Activated CD8-positive, alpha-beta memory T cell treated with anti-CD3 and anti-CD28 coated beads for 36 hours (primary cell): ENCODE results near the gene SLCO2A1. TPM values are rescaled to one million over a fixed set of nuclear protein-coding genes. Genes with fewer than 3 reads are reported as not detected.

ENCODE experiments used
- CTCF ChIA-PET: fragments of 350-600 bp; sonication (Branson Sonifier 250); formaldehyde crosslinking; loops from one replicate; lab custom pipeline; 2021; ENCODE audit warnings: antibody characterized with exemption; lab: Charles Lee
- POLR2A ChIA-PET: fragments of 350-600 bp; sonication (Branson Sonifier 250); formaldehyde crosslinking; loops from one replicate; lab custom pipeline; 2021; ENCODE audit warnings: antibody characterized with exemption; lab: Charles Lee
- total RNA-seq, 2 experiments: library from RNA; stranded (reverse); gene quantifications; one replicate each; pipeline ENCODE4 v1.2.3, GENCODE V29; 2021

Gene SLCO2A1
- total RNA-seq, 2 experiments from 2014 or later = not detected

DNA sequence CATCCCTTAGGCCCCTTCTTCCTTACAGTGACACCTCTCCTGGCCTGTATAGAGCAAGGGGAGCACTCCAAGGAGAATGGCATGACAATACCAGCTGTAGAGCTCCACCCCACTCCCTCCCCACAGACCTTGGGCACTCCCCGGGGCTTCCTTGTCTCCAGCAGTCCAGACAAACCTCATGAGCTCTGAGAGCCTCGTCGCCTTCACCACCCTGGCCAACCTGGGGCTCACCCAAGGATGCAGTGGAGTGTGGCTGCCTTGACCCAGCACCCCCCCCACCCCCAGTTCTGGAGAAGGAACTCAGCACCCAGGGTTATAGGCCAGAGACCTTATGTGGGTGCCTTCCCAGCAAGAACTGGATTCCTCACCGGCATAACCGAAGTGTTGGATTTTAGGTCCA, 7.4 kb upstream of the SLCO2A1 start:
- POLR2A ChIA-PET = no interaction called here

GRCh38 chr3:134036291-134036690, 6.6 kb upstream of the SLCO2A1 start:
- CTCF ChIA-PET = no interaction called here

More for the DNA sequence above, 7.4 kb upstream of the SLCO2A1 start:
- CTCF ChIA-PET = no interaction called here

GRCh38 chr3:134035836-134036235, 6.1 kb upstream of the SLCO2A1 start:
- CTCF ChIA-PET = no interaction called here
- POLR2A ChIA-PET = no interaction called here

More at GRCh38 chr3:134036291-134036690, 6.6 kb upstream of the SLCO2A1 start:
- POLR2A ChIA-PET = no interaction called here

DNA sequence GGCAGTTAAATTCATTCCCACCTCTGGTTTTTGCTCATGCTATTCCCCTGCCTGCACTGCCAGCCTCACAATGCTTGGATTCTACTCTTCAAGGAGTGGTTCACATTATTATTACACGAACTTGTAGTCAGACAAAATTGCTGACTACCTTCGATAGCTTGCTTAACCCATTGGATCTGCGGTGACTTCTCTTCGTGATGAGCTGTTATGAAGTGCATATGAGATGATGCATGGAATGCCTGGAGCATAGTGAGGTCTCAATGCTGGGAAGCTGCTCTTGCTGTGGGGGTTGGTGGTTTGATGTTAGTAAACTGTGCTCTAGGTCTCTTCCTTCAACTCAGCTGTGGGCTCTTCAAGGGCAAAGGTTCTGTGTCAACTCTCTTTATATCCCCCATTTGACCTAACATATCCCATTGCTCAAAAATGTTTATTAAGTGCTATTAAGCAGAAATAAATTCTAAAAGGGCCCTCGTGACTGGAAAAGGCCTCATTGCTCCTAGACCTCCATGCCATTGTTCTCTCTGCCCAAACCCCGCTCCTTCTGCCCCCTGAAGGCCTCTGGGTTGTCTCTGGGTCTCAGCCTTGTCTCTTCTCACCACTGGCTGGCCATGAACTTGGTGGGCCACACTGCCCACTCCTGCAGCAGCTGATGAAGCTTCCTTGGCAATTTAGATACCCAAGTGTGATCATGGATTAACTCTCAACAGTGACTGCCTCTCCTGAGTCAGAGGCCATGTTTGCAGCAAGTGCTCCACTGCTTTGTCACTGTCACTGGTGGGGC, 4.5 kb upstream of the SLCO2A1 start:
- POLR2A ChIA-PET = no interaction called here
- CTCF ChIA-PET = no interaction called here

DNA sequence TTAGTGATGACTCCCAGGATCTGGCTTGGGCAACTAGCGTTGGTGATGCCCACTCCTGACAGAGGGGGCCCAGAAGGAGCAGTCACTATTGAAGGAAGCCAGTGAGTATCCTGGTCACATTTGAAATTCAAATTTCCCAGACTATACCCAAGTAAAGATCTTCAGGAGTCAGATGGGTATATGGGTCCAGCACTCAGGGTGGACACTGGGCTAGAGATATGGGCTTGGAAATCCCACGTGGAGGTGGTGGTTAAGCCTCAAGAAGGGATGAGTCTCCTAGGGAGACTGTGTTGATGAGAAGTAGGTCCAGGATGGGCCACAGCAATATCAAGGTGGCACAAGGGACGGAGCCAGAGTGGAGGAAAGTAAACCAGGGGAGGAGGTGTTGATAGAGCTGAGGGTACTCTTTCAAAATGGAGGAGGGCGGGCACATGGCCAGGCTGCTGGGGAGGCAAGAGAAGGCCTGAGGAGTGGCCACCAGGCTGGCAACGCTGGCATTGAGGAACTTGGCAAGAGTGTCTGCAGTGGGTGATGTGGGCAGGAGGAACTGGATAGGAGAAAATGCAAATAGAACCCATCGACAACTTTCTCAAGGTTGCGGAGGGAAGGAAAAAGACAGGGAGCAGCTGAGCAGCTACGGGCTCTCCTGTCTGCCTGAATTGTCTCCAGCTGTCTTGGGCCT, 3.7 kb upstream of the SLCO2A1 start:
- ChIA-PET POLR2A (no interaction called here), CTCF (no interaction called here)

DNA sequence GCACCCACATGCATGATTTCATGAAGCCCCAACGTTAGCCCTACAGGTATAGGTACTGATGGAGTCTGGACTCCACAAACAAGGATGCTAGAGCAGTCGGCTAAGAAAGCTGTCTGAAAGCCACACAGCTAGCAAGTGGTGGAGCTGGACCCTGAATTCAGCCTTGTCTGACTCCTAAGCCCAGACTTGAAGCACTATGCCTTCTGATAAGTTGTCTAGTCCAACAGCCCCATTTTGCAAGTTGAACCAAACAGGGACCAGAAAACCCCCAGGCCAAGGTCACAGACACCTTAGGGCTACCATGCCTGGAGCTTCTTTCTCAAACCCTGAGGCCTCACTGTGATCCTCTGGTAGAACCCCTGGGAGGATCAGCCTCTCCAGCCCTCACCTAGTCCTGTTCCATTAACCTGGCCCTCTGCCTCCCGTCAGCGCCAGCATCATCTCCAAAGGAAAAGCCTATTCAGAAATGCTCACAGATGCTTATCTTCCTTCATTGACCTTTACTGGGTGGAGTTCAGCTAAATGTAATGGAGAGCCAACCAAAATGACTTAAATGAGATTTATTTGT, 1.7 kb upstream of the SLCO2A1 start:
- ChIA-PET CTCF (no interaction called here), POLR2A (no interaction called here)

DNA sequence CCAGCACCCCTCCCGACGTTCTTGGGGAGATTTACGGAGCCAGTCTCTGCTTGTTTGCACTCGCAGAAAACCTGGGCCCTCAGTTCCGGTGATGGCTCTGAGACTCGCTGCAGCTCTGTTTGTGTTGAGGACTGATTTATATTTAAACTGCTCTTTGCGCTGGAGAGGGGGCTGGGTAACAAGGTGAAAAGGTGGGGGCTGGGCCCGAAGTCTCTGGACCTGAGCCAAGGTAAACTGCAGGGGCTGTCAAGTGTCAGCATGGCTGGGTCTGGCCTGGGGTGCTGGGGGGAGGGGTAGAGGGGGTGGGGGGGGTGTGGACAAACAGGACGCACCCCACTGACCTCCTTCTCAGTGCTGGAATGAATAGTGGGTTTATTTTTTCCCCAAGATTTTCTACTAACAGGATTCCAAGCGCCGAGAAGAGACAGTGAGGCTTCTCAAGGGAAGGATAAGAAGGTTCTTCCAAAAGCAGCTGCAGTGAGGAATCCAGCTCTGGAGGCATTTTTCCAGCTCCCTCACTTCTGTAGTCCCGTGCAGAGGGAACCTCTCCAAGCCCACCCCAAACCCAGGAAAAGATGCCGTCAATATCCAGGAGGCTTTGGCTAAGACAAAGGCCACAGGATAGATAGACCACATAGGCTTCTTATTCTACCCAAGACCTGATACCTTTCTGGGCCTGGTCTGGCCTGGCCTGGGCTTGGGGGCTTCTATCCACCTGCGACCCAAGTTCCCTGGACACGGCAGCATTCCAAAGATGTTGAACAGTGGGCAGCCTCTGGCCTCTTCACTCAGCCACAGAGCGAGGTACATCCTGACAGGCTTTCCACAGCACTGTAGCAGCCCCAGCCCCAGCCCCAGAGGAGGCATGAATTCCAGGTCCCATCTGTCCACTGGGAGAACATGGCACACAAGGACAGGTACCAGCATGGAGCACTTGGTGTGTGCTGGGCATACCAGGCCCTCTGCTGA, 938 bp upstream of the SLCO2A1 start:
- ChIA-PET CTCF (no interaction called here), POLR2A (no interaction called here)

DNA sequence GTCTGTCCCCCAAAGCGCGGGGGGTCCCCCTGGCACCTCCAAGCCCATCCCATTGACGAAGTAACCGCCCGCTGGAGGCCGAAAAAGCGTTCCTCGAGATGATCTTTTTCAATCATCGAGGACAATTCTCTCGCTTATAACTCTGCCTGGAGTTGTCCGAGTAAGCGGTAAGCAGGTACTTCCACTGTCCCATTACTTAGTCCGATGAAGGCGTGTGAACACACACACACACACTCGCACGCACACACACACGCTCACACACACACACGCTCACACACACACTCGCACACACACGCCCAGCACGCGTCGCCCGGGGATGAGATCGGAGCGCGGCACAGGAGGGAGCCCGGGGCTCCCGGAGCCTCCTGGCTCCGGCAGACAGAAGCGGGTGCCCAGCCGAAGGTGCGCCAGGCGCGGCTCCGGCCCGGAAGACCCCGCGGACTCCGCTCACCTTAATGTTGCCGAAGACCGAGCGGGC, 430 bp downstream of the SLCO2A1 start:
- CTCF ChIA-PET = no interaction called here
- POLR2A ChIA-PET = no interaction called here

DNA sequence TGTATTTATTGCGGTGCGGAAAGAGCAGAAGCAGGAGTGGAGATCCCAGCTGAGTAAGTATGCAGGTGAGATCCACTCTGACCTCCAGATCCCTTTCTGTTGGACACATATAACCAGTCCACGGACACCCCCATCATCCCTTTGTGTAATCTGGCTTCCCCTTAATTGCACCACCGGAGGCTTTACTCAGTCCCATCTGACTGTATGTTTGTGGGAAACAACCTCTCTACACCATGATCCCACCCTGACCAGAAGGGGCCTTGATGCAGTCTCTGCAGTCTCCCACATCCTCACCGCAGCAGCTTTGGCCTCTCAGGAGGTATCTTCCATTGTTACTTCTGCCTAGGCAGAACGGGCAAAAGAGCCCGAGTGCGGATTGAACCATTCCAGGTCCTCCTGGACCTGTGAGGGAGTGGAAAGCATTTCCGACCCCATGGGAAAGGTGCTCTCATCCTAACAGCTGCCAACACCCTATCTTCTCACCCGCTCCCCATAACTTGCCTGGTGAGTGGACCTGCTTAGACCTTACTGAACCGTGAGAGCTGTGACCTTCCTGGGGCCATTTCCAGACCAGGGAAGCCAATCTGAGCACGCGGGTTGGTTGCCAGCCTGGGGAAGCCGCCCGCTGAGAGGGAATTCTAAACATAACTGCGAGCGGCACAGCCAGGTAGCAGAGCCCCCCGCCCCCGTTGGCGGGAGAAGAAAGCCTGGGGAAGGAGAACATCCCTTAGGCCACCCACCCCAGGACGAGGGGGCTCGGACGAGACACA, 1.1 kb downstream of the SLCO2A1 start:
- CTCF ChIA-PET = no interaction called here
- POLR2A ChIA-PET = no interaction called here

GRCh38 chr3:134027631-134028030, 2.1 kb downstream of the SLCO2A1 start:
- CTCF ChIA-PET = no interaction called here
- POLR2A ChIA-PET = no interaction called here

GRCh38 chr3:134020135-134020680, 9.5 kb downstream of the SLCO2A1 start:
- ChIA-PET POLR2A (no interaction called here), CTCF (no interaction called here)

GRCh38 chr3:134018850-134019249, 10.9 kb downstream of the SLCO2A1 start:
- POLR2A ChIA-PET = no interaction called here
- CTCF ChIA-PET = no interaction called here

GRCh38 chr3:134018406-134018805, 11.3 kb downstream of the SLCO2A1 start:
- ChIA-PET POLR2A (no interaction called here), CTCF (no interaction called here)

DNA sequence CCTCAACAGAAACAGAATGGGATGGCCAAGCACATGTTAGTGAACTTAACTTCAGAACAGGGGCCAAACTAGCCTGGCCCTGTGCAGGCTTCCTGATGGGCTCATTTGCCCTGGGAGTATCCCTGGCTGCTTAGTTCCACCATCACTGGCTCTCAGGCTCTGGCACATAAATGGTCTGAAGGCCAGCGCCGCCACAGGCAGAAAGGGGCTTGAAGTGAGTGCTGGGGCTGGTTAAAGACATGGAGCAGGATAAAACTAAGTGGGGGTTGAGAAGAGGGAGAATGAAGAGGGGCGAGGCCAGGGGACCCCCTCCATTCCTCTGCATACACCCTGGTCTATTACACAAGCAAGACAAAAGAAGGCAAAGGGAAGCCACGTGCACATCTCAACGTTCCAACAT, 12.2 kb downstream of the SLCO2A1 start:
- CTCF ChIA-PET = no interaction called here
- POLR2A ChIA-PET = no interaction called here

DNA sequence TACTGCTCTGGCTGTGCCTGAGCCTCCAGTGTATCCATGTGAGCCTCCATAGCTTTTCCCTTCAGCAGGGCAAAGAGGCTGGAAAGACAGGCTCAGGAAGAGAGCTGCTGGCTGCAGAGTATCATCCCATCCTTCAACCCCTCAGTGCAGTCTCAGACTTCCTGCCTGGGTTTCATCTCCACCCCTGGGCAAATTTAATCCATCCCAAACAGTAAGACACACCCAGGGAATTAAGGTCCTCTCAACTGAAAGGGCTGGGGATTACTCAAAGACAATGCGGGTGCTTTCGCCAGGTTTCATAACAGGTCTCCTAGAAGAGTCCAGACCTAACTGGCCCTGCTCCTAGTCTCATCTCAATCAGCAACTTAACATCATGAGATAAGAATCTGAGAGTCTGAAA, 15.5 kb downstream of the SLCO2A1 start:
- CTCF ChIA-PET = no interaction called here
- POLR2A ChIA-PET = no interaction called here

- POLR2A ChIA-PET = interaction anchor here (0.7 kb wide), 1 partner anchor 10 kb away, joined by 3 read pairs; no protein-coding TSS in a partner anchor
- CTCF ChIA-PET = no interaction called here
Measured at GRCh38 chr3:134013280-134013679, 16.4 kb downstream of the SLCO2A1 start.

- ChIA-PET CTCF (no interaction called here), POLR2A (no interaction called here)
Measured at GRCh38 chr3:134009345-134010000, 20.3 kb downstream of the SLCO2A1 start.

GRCh38 chr3:134008630-134009156, 21.0 kb downstream of the SLCO2A1 start:
- ChIA-PET POLR2A (no interaction called here), CTCF (no interaction called here)
